Measurements from ENCODE around the gene TBX2.
A peak's percentile ranks its signal among the peaks of the same experiment; 100 is the strongest.
"Not testable (repeated sequence)": the region's sequence is repeated elsewhere in the genome, so short reads cannot be mapped to it uniquely, and the experiment has no call there.

TBX2 gene

GRCh38 chr17:61415374-61416210 lies 15.9 kb downstream of the TBX2 start:
- DNase-seq: no peak

- no peak for DNase-seq
These were observed 16.5 kb downstream of the TBX2 start for GRCh38 chr17:61416211-61416539.

GRCh38 chr17:61416540-61417363 lies 17.1 kb downstream of the TBX2 start:
- peak; percentile 45 for DNase-seq

DNA sequence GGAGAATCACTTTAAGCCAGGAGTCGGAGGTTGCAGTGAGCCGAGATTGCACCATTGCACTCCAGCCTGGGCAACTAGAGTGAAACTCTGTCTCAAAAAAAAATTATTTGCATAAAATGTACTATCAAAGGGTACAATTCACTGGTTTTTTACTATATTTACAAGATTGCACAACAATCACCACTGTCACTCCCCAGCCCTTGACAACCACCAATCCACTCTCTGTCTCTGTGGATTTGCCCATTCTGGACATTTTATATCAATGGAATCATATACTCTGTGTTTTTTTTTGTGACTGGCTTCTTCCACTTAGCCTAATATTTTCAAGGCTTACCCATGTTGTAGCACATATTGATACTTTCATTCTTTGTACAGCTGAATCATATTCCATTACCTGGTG lies 18.8 kb downstream of the TBX2 start:
- DNase-seq: no peak

DNA sequence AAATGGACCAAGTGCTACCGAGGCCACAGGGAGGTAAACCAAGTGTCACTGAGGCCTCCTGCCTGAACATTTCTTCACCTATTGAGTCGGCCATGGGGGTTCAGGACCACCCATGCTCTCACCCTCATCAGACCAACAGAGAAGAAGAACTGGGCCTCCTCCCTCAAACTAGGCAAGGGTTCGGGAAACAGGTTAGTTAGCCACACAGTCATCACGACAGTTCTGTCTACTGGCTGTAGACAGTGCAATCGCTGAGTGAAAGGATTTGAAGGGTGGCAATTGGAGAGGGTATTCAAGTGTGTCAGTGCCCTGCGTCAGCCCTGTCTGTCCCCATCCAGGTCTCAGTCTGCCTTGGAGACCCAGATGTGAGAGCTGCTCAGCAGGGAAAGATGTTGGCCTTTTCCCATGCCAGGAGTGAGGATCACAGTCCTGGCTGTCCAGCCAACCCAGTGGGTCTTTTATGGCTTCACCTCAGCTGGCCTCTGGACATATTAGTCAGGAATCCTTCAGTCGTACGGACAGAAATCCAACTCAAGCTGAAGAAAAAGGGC lies 19.9 kb downstream of the TBX2 start:
- DNase-seq: no peak

GRCh38 chr17:61420052-61420451 lies 20.4 kb downstream of the TBX2 start:
- no peak for DNase-seq

DNA sequence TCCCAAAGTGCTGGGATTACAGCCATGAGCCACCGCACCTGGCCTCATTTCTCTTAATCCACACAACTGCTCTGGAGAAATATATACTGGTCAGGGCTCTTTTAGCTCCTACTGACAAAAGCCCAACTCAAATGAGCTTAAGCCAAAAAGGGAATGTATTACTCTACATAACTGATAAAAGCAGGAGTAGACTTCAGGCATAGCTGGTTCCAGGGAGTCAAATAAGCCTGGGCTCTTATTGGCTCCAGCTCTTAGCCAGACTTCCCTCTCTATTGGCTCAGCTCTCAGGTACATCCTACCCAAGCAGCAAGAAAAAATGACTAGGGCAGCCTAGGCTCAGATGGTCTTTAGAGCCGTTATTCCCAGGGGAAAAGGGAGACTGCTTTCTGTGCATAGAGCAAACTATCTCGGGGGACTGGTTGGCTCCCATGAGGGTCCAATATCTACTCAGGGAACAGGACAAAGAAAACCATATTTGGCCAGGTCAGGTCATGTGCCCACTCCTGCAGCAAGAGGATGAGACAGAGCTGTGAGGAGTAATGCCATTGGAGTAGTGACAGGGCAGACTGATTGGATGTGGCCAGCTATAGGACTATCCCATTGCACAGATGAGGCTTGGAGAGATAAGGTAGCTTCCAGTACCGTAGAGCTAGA lies 21.2 kb downstream of the TBX2 start:
- DNase-seq: no peak

GRCh38 chr17:61421460-61421859 lies 21.8 kb downstream of the TBX2 start:
- DNase-seq: no peak

DNA sequence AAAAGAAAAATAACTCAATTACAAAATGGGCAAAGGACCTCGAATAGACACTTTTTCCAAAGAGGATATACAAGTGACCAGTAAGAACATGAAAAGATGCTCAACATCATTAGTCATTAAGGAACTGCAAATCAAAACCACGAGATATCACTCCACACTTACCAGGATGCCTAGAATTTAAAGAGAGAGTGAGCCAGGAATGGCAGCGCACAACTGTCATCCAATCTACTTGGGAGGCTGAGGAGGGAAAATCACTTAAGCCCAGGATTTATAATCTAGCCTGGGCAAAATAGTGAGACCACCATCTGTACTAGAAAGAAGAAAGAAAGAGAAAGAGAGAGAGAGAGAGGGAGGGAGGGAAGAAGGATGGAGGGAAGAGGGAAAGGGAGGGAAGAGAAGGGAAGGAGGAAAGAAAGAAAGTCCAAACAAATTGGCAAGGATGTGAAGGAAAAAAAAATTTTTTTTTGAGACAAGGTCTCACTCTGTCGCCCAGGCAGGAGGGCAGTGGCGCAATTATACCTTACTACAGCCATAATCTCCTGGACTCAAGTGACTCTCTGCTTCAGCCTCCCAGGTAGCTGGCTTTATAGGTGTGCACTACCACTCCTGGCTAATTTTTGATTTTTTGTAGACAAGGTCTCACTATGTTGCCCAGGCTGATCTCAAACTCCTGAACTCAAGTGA lies 22.6 kb downstream of the TBX2 start:
- DNase-seq: no peak

- no peak for DNase-seq
These were observed 23.2 kb downstream of the TBX2 start for GRCh38 chr17:61422869-61423268.

- no peak for DNase-seq
These were observed 24.5 kb downstream of the TBX2 start for GRCh38 chr17:61423967-61424649.

GRCh38 chr17:61425682-61426481 lies 26.2 kb downstream of the TBX2 start:
- no peak for DNase-seq

- DNase-seq: no peak
These were observed 27.1 kb downstream of the TBX2 start for GRCh38 chr17:61426482-61427304.

DNA sequence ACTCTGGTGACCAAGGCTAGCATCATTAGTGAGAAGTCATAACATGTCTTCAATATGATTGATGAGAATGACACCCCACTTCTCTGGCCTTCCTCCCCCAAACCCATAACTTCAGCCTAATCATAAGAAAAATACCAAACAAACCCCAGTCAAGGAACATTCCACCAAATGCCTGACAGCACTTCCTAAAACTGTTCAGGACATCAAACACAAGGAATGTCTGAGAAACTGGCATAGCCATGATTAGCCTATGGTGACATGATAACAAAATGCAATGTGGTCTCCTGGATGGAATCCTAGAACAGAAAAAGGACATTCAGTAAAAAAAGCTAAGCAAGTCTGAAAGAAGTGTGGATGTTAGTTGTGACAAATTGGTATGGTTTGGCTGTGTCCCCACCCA lies 27.9 kb downstream of the TBX2 start:
- DNase-seq: no peak

GRCh38 chr17:61429274-61429673 lies 29.6 kb downstream of the TBX2 start:
- no peak for DNase-seq

- DNase-seq: not testable (repeated sequence)
These were observed 30.2 kb downstream of the TBX2 start for GRCh38 chr17:61429831-61430230.

- no peak for DNase-seq
These were observed 32.1 kb downstream of the TBX2 start for GRCh38 chr17:61431594-61432311.

GRCh38 chr17:61436273-61436672 lies 36.6 kb downstream of the TBX2 start:
- no peak for DNase-seq

GRCh38 chr17:61436995-61437704 lies 37.5 kb downstream of the TBX2 start:
- DNase-seq: no peak

All from NCI-H2081 treated with DMSO at 0.1 percent for 48 hours (cell line).